ENCODE measurements around the gene RESP18. TPM values are rescaled to one million over a fixed set of nuclear protein-coding genes. Genes with fewer than 3 reads are reported as not detected.

Gene RESP18
- total RNA-seq = not detected
- long read RNA-seq = 0 reads

DNA sequence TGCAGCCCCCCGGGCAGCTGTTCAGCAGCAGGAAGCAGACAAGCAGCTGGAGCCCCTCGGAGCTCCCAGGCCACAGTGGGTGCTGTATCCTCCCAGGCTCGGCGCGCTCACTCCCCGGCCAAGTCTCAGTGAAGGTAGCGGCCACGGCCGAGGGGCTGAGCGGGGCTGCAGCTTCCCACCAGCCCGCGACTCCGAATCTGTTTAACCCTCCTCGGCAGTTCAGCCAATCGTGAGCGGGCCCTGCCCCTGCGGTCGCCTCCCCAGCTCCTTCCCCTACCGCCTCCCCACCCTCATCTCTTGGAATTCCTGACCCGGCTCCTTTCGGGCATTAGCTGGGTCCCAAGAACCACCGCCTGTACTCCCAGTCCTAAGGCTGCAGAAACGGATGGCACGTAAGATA, at the start of gene RESP18:
TSS of gene RESP18 (minus strand) at position 203 of the 400 bp plus-strand sequence.
- no peak for DNase-seq (ENCODE audit: low spot score)
- intact Hi-C loops (cut with DNase I) = no loop called here

GRCh38 chr2:219381448-219381847, 48.9 kb upstream of the RESP18 start:
- intact Hi-C loops (cut with DNase I) = no loop called here
- no peak for DNase-seq (ENCODE audit: low spot score)

DNA sequence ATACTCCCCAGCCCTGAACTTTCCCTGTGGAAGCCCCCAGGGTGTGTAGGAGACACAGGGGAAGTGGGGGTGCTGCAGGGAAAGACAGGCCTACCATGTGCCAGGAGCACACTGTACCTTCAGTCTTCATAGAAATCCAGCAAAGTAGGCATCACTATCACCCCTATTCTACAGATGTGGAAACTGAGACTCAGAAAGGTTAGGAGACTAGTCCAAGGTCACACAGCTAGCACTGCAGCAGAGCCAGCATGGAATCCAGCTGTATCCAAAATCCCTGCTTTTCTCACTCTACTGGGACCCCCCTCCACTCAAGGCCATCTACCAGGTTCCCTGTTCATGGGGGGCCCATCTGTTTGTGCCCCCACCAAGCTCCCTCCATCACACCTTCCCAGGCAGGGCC, 48.4 kb upstream of the RESP18 start:
- intact Hi-C loops (cut with DNase I) = no loop called here
- no peak for DNase-seq (ENCODE audit: low spot score)

DNA sequence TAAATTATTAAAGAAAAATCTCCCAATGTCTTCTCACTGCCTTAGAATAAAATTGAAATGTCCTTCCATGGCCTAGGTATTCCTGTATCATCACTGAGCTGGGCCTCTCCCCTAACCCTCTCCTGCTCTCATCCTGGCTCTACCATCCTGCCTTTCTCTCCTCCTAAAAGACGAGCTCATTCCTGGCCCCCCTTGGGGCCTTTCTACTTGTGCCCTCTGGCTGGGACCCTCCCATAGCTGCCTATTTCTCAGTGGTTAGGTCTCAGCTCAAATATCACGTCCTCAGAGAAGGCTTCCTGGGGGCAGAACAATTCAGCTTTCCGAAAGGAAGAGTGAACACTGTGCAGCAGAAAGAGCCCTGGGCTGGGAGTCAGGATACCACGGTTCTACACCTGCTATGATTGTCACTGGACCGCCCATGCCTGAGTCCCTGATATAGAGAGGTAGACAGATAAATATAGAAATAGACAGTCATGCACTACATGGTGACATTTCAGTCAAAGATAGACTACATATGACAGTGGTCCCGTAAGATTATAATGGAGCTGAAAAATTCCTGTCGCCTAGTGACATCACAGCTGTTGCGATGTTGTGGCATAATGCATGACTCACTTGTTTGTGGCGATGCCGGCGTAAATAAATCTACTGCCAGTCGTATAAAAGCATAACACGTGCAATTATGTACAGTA, 45.8 kb upstream of the RESP18 start:
- no peak for DNase-seq (ENCODE audit: low spot score)
- intact Hi-C loops (cut with DNase I) = no loop called here

GRCh38 chr2:219369447-219369861, 36.9 kb upstream of the RESP18 start:
- intact Hi-C loops (cut with DNase I) = no loop called here
- no peak for DNase-seq (ENCODE audit: low spot score)

DNA sequence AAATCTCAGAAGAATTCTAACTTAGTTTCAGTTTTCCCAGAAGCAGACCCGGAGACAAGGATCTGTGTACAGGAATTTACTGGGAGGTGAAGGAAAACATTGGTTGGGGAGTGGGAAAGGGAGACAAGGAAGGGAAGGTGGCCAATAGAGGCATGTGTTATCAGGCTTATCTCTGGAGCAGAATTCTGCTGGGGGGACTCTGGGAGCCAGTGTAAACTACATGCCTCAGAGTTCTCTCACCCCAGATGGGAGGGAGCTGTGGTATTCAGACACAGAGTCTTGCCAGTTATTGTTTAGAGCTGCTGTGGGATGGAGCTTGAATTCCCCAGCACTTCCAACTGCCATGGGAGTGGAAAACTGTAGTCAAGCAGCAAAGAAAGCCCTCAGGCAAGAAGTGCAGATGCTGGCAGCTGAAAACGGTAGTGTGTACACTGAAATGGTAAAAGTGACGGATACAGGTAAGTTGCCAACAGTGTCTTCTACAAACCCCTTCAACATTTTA, 36.2 kb upstream of the RESP18 start:
- DNase-seq (ENCODE audit: low spot score) = no peak
- intact Hi-C loops (cut with DNase I) = no loop called here

DNA sequence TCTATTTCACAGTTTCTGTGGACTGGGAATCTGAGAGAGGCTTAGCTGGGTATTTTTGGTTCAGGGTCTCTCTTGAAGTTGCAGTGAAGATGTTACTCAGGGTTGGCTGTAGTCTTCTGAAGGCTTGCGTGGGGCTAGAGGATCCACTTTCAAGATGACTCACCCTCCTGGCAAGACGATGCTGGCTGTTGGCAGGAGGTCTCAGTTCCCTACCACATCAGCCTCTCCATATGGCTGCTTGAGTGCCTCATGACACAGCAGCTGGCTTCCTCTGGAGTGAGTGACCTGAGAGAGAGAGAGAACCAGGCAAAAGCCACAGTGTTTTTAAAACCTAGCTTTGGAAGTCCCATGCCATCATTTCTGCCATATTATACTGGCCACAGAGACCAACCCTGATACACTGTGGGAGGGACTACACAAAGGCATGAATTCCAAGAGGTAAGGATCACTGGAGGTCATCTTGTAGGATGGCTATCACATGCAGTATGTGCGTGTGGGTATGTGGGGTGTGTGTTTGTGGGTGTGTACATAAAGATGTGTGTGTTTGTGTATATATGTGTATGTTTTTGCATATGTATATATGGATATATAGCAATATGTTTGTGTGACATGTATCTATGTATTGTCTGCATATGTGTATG, 30.1 kb upstream of the RESP18 start:
- intact Hi-C loops (cut with DNase I) = no loop called here
- peak; percentile 82 for DNase-seq (ENCODE audit: low spot score)

DNA sequence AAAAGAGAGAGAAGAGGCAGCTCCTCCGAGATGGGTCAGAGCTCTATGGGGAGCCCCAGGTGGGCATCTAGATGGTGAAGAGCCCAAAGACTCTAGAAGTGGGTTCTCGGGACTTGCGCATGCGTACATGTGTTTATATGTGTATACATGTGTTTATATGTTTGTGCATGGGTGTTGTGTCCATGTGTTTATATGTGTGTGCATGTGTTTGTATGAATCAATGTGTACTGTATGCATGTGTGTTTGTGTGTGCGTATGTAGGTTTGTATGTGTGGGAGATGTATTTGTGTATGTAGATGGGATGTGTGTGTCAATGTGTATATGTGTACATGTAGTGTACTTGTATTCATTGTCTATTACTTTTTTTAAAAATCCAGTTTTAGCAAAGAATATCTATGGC, 29.5 kb upstream of the RESP18 start:
- DNase-seq (ENCODE audit: low spot score) = no peak
- intact Hi-C loops (cut with DNase I) = no loop called here

DNA sequence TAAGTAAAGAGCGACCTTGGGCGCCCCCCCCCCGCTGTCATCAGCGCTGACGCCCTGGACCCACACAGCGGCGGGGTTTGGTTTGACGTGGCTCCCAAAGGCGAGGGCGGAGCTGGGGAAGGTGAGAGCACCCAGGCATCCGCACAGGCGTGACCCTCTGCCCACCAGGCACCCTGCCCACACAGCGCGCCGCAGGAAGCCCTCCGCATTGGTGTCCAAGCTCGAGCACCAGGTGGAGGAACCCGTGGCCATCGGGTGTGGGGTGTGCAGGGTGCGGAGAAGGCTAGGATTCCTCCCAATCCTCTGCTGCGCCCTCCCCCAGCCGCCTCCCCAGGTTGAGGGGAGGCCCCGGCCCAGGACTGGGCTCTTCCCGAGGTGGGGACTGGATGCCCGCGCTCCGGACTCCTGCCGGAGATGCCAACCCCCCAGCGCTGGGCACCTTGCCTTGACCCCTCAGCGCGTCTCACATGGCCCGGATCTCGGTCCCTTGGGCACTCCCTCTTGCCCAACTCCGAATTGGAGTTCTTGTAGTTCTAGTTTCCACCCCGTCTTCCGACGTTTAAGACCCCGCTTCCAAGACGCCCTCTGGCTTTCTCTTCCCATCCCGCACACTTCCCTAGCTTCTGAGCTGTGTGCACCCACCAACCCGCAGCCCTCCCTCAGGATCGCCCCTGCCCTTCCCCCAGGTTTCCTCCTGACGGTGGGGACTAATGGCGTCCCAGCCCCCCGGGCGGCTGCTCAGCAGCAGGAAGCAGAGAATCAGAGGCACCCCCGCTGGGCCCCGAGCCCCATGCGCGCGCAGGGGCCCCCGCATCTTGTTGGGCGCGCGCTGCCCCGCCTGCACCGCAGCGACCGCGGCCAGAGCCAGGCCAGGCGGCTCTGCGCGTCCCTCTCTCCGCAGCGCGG, 25.9 kb upstream of the RESP18 start:
- intact Hi-C loops (cut with DNase I) = no loop called here
- DNase-seq (ENCODE audit: low spot score) = no peak

GRCh38 chr2:219356834-219357233, 24.3 kb upstream of the RESP18 start:
- DNase-seq (ENCODE audit: low spot score) = no peak
- intact Hi-C loops (cut with DNase I) = no loop called here

DNA sequence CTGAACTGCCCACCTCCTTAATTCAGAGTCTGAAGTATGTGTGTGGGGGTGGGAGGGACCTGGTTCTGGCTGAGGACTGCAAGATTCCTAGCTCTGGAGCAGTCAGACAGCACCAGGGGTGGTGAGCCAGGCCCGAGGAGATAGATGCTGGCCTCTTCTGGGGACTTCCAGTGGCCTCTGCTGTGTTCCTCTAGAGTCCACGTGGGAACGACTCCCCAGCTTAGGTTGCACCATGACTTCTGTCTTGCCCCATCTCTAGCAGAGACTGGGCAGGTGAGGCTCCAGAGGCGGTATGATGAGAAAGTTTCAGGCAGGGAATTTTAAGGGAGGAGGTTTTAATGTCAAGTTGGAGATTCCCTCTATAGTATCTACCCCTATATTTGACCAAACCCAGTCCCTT, 22.0 kb upstream of the RESP18 start:
- intact Hi-C loops (cut with DNase I) = no loop called here
- no peak for DNase-seq (ENCODE audit: low spot score)

DNA sequence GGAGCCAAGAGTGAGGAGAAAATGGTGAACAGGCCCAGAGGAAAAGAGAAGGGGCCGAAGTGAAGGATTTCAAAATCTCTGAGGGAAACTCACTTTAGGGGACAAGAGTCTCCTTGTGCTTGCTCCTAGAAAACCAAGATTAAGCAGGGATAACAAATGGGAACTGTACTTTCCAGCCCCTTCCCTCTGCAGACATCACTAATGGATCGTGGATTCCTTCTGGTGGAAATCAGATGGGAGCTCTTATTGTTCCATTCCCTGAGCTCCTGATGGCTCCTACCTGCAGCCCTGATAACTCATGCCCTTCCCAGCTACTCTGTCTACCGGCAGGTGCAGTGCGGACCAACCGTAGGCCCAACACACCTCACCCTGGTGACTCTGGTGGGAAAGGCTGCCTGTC, 20.6 kb upstream of the RESP18 start:
- DNase-seq (ENCODE audit: low spot score) = no peak
- intact Hi-C loops (cut with DNase I) = no loop called here

- no peak for DNase-seq (ENCODE audit: low spot score)
Observed at GRCh38 chr2:219352448-219353023, 20.0 kb upstream of the RESP18 start.

GRCh38 chr2:219350710-219351221, 18.2 kb upstream of the RESP18 start:
- no peak for DNase-seq (ENCODE audit: low spot score)
- intact Hi-C loops (cut with DNase I) = no loop called here

More at GRCh38 chr2:219352448-219353023, 20.0 kb upstream of the RESP18 start:
- intact Hi-C loops (cut with DNase I) = no loop called here

DNA sequence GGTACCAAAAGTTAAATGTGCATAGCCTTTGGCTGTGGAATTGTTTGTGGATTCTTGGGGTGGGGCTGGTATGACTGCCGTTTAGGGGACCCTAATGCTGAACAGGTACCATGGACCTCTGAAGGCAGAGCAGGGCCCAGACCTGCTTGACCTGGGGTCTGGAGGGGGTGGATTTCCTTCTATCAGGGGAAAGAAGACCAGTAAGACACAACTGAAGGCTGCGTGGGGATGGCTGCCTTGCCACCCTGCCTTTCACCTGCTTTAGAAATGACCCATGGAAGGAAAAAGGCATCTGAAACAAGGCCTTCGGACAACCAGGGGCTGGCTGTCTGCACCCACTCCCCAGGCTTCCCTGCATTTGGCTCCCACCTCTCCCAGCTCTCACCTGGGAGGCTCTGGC, 17.7 kb upstream of the RESP18 start:
- intact Hi-C loops (cut with DNase I) = no loop called here
- DNase-seq (ENCODE audit: low spot score) = no peak

DNA sequence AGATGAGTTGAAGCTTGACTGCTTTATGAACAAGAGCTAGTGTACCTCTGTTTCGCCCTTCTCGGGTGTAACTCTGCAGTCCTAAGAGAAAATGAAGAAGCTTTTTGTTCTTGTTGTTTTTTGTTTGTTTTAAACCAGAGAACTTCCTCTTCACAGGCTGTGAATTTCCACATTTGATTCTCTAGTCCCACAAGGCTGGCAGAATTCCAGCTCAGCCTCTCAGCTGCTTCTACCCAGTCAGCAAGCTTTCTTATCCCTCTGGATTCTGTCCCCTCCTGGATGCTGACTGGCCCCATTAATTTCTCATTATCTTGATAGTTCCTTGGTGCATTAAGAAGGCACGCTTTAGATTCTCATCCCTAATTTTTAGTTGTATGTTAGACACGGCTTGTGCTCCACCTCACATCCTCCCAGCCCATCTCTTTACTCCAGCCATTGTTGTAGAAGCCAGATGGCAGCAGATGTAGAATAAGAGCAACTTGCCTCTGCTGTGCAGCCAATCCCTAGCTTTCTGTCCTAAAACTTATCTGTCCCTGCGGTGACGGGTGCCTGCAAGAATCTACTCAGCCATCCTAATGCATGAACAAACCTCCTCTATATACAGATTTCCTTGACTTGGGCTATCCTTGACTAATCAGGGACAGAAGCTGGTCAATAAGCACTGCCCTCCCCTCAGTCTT, 12.3 kb upstream of the RESP18 start:
- no peak for DNase-seq (ENCODE audit: low spot score)
- intact Hi-C loops (cut with DNase I) = no loop called here

GRCh38 chr2:219335373-219335786, 2.8 kb upstream of the RESP18 start:
- intact Hi-C loops (cut with DNase I) = no loop called here
- no peak for DNase-seq (ENCODE audit: low spot score)

- intact Hi-C loops (cut with DNase I) = no loop called here
- no peak for DNase-seq (ENCODE audit: low spot score)
Observed at GRCh38 chr2:219334076-219334475, 1.5 kb upstream of the RESP18 start.

DNA sequence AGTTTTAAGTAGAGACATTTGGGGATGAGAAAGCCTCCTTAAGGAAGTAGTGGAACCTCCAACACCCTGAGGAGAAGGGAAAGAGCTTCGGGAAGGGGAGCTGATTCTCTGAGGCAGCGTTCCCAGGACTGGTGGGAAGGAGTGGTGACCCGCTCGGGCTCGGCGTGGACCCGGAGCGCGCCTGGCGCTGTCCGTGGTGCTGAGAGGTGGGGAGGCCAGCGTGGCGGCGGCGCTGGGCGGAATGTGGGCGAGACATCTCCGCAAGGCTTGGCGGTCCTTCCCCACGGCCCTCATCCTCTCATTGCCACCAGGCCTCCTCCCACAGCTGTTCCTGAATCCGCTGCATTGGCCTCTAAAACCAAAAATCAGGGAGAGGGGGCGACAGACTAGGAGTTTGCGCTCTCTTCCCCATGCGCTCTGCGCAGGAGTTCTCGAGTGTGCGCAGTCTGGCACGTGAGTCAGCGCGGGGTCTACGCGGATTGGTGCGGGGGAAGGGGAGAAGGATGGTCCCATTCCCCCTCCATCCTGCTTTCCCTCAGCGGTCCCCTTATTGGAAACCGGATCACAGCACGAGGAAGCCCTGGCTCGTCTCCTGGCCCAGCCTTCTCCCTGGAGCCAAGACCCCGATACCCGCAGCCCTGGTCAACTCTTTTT, 857 bp downstream of the RESP18 start:
- no peak for DNase-seq (ENCODE audit: low spot score)
- intact Hi-C loops (cut with DNase I) = no loop called here
